MM.1S (cell line): ENCODE results near the gene TPBGL.
"Not testable (repeated sequence)": the region's sequence is repeated elsewhere in the genome, so short reads cannot be mapped to it uniquely, and the experiment has no call there.

Source experiments
- EZH2 ChIP-seq: fragments of 300-600 bp; sonication (generic); optimal IDR thresholded peaks from 2 replicates; pipeline ENCODE3; 2017; ENCODE audit warnings: low read depth, mild to moderate bottlenecking, antibody characterized with exemption, low read length, mixed read lengths
- EZH2phosphoT487 ChIP-seq: fragments of 300-600 bp; sonication (generic); IDR thresholded peaks from 2 replicates; pipeline ENCODE4 v1.6.1; 2018; ENCODE audit warnings: antibody characterized with exemption, low read length
- TF ChIP-seq, protein P1 (sequence below): fragments of 300-600 bp; sonication (generic); IDR thresholded peaks from 2 replicates; pipeline ENCODE4 v1.5.1; 2016; ENCODE audit warnings: antibody characterized with exemption, low read length, mixed read lengths

DNA sequence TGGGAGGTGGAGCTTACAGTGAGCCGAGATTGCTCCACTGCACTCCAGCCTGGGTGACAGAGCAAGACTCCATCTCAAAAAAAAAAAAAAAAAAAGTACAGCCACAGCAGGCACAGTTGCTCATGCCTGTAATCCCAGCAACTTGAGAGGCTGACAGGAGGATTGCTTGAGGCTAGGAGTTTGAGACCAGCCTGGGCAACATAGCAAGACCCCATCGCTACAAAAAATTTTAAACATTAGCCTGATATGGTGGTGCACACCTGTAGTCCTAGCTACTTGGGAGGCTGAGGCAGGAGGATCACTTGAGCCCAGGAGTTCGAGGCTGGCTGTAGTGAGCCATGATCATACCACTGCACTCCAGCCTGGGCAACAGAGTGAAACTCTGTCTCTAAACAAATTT lies 34.1 kb downstream of the TPBGL start:
- TF ChIP-seq, protein P1, sequence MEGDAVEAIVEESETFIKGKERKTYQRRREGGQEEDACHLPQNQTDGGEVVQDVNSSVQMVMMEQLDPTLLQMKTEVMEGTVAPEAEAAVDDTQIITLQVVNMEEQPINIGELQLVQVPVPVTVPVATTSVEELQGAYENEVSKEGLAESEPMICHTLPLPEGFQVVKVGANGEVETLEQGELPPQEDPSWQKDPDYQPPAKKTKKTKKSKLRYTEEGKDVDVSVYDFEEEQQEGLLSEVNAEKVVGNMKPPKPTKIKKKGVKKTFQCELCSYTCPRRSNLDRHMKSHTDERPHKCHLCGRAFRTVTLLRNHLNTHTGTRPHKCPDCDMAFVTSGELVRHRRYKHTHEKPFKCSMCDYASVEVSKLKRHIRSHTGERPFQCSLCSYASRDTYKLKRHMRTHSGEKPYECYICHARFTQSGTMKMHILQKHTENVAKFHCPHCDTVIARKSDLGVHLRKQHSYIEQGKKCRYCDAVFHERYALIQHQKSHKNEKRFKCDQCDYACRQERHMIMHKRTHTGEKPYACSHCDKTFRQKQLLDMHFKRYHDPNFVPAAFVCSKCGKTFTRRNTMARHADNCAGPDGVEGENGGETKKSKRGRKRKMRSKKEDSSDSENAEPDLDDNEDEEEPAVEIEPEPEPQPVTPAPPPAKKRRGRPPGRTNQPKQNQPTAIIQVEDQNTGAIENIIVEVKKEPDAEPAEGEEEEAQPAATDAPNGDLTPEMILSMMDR = not testable (repeated sequence)
- TF ChIP-seq EZH2, EZH2phosphoT487: not testable (repeated sequence)
